Endodermal cell (in vitro differentiated cells): ENCODE measurements around the gene STAM2. TPM values are rescaled to one million over a fixed set of nuclear protein-coding genes. Genes with fewer than 3 reads are reported as not detected.
A peak's percentile ranks its signal among the peaks of the same experiment; 100 is the strongest.
"Not testable (repeated sequence)": the region's sequence is repeated elsewhere in the genome, so short reads cannot be mapped to it uniquely, and the experiment has no call there.

ENCODE experiments used
- DNase-seq: peaks from one replicate; pipeline ENCODE4 v3.0.0-alpha.2; 2017
- H3K27ac ChIP-seq: 2 replicates; pipeline ENCODE4 v1.5.1; 2013; ENCODE audit warnings: mild to moderate bottlenecking, low read depth, low read length, moderate library complexity
- H3K27me3 ChIP-seq: 2 replicates; pipeline ENCODE4 v1.6.1; 2013; ENCODE audit warnings: mild to moderate bottlenecking, low read length, moderate library complexity; ENCODE audit not compliant: insufficient read depth, control insufficient read depth, poor library complexity, severe bottlenecking
- H3K36me3 ChIP-seq: 2 replicates; pipeline ENCODE4 v1.7.0; 2013; ENCODE audit warnings: mild to moderate bottlenecking, low read length, moderate library complexity; ENCODE audit not compliant: control insufficient read depth, insufficient read depth
- H3K4me1 ChIP-seq: one replicate; pipeline ENCODE4 v1.7.0; 2013; ENCODE audit warnings: low read length; ENCODE audit not compliant: control insufficient read depth, insufficient read depth
- H3K4me3 ChIP-seq: 2 replicates; pipeline ENCODE4 v1.5.1; 2013; ENCODE audit warnings: mild to moderate bottlenecking, low read length, moderate library complexity
- H3K9ac ChIP-seq: 2 replicates; pipeline ENCODE4 v1.6.1; 2013; ENCODE audit warnings: mild to moderate bottlenecking, low read length, moderate library complexity; ENCODE audit not compliant: poor library complexity, severe bottlenecking; ENCODE audit errors: extremely low read depth
- H3K9me3 ChIP-seq: 2 replicates; pipeline ENCODE4 v1.6.1; 2013; ENCODE audit warnings: mild to moderate bottlenecking, low read length, moderate library complexity; ENCODE audit not compliant: control insufficient read depth
- H3K27ac Mint-ChIP-seq: 2 replicates; pipeline ENCODE4 v1.8.0; 2020; ENCODE audit warnings: mixed read lengths
- H3K27me3 Mint-ChIP-seq: 2 replicates; pipeline ENCODE4 v1.8.0; 2021; ENCODE audit warnings: mild to moderate bottlenecking, mixed read lengths; ENCODE audit not compliant: insufficient read depth
- H3K36me3 Mint-ChIP-seq: 2 replicates; pipeline ENCODE4 v1.8.0; 2020; ENCODE audit warnings: low read depth, mixed read lengths
- H3K4me1 Mint-ChIP-seq: 2 replicates; pipeline ENCODE4 v1.8.0; 2020; ENCODE audit warnings: mixed read lengths
- H3K4me3 Mint-ChIP-seq: 2 replicates; pipeline ENCODE4 v1.8.0; 2020; ENCODE audit warnings: mild to moderate bottlenecking, moderate library complexity, mixed read lengths
- H3K9me3 Mint-ChIP-seq: 2 replicates; pipeline ENCODE4 v1.8.0; 2020; ENCODE audit warnings: mild to moderate bottlenecking, mixed read lengths
- CTCF ChIP-seq: fragments of 200-600 bp; sonication (generic); conservative IDR thresholded peaks from 2 replicates; pipeline ENCODE4 v1.5.0; 2021; ENCODE audit warnings: antibody characterized with exemption, mild to moderate bottlenecking
- WGBS, 2 experiments: methylation state at CpG; one replicate each; pipeline versions ENCODE4 v1.1.5 to v1.1.7; 2013; ENCODE audit warnings: missing lambda C conversion rate in 2 of 2, mixed read lengths in 1 of 2; ENCODE audit not compliant: insufficient coverage in 1 of 2, insufficient read length in 1 of 2; 5-methylcytosine and 5-hydroxymethylcytosine counted together
- total RNA-seq, 2 donors: library from RNA; stranded (reverse); fragmentation: NEBNext Ultra II Directional in 1 of 2; extraction: Animal tissue kit (Norgen Biotek cat#: 25700) in 1 of 2; gene quantifications; 2 replicates in 1 of 2; 3 replicates in 1 of 2; pipeline ENCODE4 v1.2.1, GENCODE V29; 2021

Gene STAM2
- total RNA-seq, 2 donors from 2014 or later = 21.5 to 30.9 TPM

- no peak overlapping the region for H3K27ac ChIP-seq
- Mint-ChIP-seq H3K4me1 (peaks cover 21% of the 10 kb centered on the region), H3K9me3 (peaks cover 7% of the 10 kb centered on the region), H3K27ac (peak overlapping the region; percentile 18), H3K27me3 (no peaks in the 10 kb centered on the region), H3K36me3 (peaks cover 3% of the 10 kb centered on the region), H3K4me3 (no peak overlapping the region)
- H3K4me1 ChIP-seq = peaks cover 3% of the 10 kb centered on the region
- no peak for TF ChIP-seq CTCF
- H3K9ac ChIP-seq = no peak overlapping the region
- WGBS, 2 experiments = 84 to 90% methylated on average over 3 to 4 of the region's 4 CpGs
- H3K4me3 ChIP-seq = no peak overlapping the region
- no peak for DNase-seq
- H3K36me3 ChIP-seq = no peaks in the 10 kb centered on the region
- H3K27me3 ChIP-seq = no peaks in the 10 kb centered on the region
- peaks cover 3% of the 10 kb centered on the region for H3K9me3 ChIP-seq
Measured at GRCh38 chr2:152171718-152172117, 3.8 kb downstream of the STAM2 start.

- H3K27me3 Mint-ChIP-seq = not testable (repeated sequence)
Measured at GRCh38 chr2:152169158-152169557, 6.4 kb downstream of the STAM2 start.

GRCh38 chr2:152167470-152167869 is 8.1 kb downstream of the STAM2 start:
- WGBS, 2 experiments = 95% methylated on average over 1 of the region's 1 CpG; no CpG with 5 or more reads in 1 of the 2 experiments
- peaks cover 16% of the 10 kb centered on the region for H3K9me3 ChIP-seq
- H3K27me3 ChIP-seq, H3K9ac ChIP-seq, H3K27ac ChIP-seq, H3K4me3 ChIP-seq, H3K4me3 Mint-ChIP-seq, H3K4me1 ChIP-seq, H3K36me3 ChIP-seq, DNase-seq, H3K27me3 Mint-ChIP-seq: not testable (repeated sequence)
- Mint-ChIP-seq H3K36me3 (peaks cover 18% of the 10 kb centered on the region), H3K9me3 (peaks cover 21% of the 10 kb centered on the region), H3K27ac (peak overlapping the region; percentile 55), H3K4me1 (peaks cover 13% of the 10 kb centered on the region)

More at GRCh38 chr2:152169158-152169557, 6.4 kb downstream of the STAM2 start:
- H3K27me3 ChIP-seq, H3K27ac Mint-ChIP-seq, H3K36me3 ChIP-seq, H3K9me3 ChIP-seq, H3K27ac ChIP-seq, H3K4me1 ChIP-seq, H3K36me3 Mint-ChIP-seq, H3K9me3 Mint-ChIP-seq, H3K4me3 Mint-ChIP-seq, H3K4me3 ChIP-seq, H3K9ac ChIP-seq, DNase-seq: not testable (repeated sequence)
- peaks cover 13% of the 10 kb centered on the region for H3K4me1 Mint-ChIP-seq
- WGBS, 2 experiments = 80 to 96% methylated on average over 1 to 7 of the region's 7 CpGs

GRCh38 chr2:152167065-152167464 is 8.5 kb downstream of the STAM2 start:
- Histone ChIP-seq H3K4me3 (no peak overlapping the region), H3K36me3 (no peaks in the 10 kb centered on the region), H3K9ac (no peak overlapping the region), H3K27ac (no peak overlapping the region), H3K9me3 (peaks cover 17% of the 10 kb centered on the region), H3K4me1 (peaks cover 3% of the 10 kb centered on the region), H3K27me3 (no peaks in the 10 kb centered on the region)
- no peak for TF ChIP-seq CTCF
- H3K9me3 Mint-ChIP-seq = peaks cover 23% of the 10 kb centered on the region
- H3K36me3 Mint-ChIP-seq = peaks cover 18% of the 10 kb centered on the region
- no peaks in the 10 kb centered on the region for H3K27me3 Mint-ChIP-seq
- 80 to 98% methylated on average over 1 to 2 of the region's 2 CpGs for WGBS, 2 experiments
- no peak for DNase-seq
- peak overlapping the region; percentile 55 for H3K27ac Mint-ChIP-seq
- H3K4me3 Mint-ChIP-seq = no peak overlapping the region
- H3K4me1 Mint-ChIP-seq = peaks cover 11% of the 10 kb centered on the region
